Hepatic stellate cell (primary cell): Measurements from ENCODE around the gene SUGP1.
A peak's percentile ranks its signal among the peaks of the same experiment; 100 is the strongest.

Source experiments
- DNase-seq: peaks from one replicate; pipeline ENCODE4 v3.0.0; 2011; ENCODE audit warnings: low spot score

SUGP1 gene

DNA sequence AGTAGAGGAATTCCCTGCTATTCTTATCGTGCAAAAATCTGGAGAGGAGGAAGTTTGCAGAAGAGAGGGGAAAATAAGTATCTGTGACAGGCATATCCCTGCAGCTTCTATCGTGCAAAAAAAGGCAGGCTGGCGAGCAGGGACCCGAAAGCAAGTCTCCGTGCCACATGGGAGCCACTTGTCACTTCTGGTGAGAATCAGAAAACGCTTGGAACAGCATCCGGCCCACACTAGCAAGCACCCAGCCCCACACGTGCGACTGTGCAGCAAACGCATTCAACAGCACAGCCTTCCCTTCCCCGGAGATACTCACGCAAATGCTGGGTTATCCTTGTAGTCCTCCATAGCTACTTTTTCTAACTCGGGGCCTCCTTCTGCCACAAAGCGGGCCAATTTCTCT lies 16.9 kb downstream of the SUGP1 start:
- no peak for DNase-seq

DNA sequence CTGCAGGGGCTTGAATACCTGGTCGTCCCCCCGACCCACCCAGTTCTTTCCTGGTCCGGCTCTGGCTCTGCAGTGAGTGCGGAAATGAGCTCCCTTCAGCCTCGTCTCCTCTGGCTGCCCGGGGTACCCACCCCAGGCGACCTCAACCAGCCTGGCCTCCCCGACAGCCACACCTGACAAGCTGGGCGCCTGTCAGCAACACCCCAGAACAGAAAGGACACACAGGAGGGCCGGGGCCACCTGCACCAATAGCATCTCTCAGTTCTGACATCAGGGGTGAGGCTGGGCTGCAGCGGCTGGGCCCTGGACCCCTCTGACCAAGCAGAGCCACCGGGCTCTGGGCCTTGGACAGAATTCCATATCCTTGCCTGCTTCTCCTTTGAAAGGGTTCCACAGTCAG lies 19.7 kb downstream of the SUGP1 start:
- DNase-seq = no peak

DNA sequence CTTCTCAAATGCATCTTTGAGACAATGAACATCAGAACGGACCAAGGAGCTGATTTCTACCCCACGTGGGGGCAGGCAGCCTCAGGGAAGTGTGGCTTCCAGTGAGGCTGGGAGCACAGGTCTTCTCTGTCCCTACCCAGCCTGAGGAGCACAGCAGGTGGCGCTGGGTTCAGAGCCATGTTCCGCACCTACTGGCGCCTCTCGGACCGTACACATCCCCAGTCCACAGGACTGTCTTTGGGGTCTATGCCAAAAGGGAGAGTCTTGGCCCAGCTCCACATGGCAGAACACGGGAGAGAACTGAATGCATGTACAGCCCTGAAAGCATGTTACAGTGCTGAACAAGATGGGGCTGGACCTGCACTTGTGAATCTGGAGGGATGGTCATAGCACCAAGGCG lies 22.6 kb downstream of the SUGP1 start:
- no peak for DNase-seq

DNA sequence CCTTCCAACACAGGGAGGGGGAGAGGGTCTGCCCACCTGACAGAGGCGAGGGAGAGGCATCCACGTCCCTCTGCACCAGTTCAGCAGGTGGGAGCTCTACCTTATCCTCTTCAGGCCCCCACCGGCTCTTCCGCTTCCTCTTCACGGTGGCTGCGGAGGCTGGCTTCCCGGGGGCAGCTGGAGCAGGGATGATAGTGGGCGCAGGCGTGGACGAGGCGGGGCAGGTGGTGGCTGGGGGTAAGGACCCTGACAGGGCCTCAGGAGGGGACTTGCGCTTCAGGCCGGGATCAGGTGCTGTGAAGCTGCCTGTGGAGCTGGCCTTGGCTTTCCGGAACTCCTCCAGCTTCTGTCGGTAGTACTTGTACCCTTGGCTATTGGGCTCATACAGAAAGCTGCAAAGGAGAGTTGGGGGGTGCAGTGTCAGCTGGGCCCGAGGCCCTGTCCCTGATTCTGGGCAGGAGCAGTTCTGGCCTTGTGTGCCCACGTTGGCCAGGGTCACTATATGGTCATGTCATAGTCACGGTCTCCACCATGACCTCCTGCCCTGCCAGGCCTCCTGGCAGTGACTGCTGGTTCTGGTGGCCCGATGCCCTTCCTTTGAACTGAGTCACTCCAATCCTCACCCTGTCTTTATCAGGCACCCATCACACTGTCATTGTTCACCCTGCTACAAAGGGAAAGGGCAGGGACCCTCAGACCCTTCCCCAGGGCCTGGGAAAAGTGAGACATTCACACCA lies 23.2 kb downstream of the SUGP1 start:
- DNase-seq = no peak

DNA sequence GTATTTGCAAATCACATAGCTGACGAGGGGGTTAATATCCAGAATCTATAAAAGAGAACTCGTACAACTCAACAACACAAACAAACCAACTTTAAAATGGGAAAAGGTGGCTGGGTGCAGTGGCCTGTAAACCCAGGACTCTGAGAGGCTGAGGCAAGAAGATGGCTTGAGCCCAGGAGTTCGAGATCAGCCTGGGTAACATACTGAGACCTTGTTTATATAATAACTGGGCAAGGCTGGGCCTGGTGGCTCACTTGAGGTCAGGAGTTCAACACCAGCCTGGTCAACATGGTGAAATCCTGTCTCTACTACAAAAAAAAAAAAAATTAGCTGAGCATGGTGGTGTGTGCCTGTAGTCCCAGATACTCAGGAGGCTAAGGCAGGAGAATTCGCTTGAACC lies 25.4 kb downstream of the SUGP1 start:
- no peak for DNase-seq

DNA sequence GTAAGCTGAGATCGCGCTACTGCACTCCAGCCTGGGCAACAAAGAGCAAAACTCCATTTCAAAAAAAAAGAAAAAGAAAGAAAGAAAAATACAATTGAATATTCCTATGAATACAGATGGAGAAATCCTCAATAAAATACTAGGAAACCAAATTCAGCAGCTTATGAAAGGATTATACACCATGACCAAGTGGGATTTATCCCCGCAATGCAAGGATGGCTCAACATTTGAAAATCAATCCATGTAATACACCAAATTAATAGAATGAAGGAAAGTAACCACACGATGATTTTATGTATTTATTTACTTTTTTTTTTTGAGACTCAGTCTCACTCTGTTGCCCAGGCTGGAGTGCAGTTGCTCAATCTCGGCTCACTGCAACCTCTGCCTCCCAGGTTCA lies 27.7 kb downstream of the SUGP1 start:
- DNase-seq = no peak

DNA sequence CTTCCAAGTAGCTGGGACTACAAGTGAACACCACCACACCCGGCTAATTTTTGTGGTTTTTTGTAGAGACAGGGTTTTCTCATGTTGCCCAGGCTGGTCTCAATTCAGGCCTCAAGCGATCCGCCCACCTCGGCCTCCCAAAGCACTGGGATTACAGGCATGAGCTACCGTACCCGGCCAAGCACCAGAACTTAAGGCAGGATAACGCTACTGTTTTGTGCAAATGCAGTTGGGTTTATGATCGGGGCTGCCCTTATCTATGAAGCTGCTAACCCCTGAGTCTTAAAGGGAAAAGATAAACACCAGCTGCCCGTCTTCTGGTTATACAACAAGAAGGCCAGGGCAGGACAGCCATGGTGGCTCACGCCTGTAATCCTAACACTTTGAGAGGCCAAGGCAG lies 34.6 kb downstream of the SUGP1 start:
- DNase-seq = no peak

DNA sequence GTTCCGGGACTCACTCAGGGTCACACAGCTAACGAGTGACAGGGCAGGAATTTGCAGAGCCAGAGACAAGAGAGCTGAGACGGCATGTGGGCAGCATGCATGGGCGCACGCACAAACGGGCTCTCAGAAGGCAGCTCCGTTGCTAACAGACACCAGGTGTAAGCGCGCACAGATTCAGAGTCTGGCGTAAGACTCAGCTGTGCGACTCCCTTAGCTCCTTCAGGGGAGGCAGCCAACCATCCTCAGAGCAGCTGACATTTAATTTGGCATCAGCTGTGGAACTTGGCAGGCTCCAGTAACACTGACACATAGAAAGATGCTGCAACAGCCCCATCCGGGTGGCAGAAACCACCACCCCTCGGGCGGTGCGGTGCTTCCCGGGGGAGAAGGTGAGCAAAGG lies 39.7 kb downstream of the SUGP1 start:
- DNase-seq = no peak

DNA sequence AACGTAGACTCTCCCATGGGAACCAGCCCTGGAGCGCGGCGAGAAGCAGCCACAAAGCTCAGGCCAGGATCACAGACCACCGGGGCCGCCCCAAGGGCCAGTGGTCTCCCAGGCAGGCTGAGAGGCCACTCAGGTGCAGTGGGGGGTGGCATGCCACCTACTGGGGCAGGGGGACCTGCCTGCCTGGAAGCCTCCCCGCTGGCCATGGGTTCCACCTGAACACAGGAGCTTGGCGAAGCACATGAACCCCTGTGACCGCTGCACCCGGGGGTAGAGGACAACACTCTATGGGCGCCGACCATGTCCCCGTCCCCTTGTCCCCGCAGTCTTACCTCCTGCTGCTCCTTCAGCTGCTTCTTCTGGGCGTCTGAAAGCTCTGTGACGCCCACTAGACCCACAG lies 40.5 kb downstream of the SUGP1 start:
- DNase-seq = no peak

DNA sequence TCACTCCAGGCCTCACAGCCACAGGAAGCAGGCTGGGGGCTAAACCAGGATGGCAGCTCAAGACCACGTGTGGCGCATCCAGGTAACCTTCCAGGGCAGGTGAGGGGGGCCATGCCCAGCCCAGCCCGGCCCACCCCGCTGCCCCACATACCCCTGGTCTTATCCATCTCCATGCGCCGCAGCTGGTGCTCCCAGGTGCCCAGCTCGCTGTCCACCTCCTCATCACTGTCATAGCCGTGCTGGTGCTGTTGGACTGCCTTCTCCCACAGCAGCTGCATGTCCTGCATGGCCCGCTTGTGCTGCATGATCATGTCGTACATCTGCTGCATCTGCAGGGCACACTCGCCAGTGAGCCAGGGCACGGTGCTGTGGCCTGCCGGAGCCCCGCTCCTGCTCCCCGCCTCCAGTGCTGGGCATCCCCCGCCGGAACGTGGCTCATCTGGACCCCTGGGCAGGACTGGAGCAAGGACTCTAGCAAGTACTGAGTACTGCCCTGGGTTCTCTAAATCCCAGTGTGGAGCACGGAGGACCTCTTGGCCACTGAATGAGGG lies 41.2 kb downstream of the SUGP1 start:
- no peak for DNase-seq

DNA sequence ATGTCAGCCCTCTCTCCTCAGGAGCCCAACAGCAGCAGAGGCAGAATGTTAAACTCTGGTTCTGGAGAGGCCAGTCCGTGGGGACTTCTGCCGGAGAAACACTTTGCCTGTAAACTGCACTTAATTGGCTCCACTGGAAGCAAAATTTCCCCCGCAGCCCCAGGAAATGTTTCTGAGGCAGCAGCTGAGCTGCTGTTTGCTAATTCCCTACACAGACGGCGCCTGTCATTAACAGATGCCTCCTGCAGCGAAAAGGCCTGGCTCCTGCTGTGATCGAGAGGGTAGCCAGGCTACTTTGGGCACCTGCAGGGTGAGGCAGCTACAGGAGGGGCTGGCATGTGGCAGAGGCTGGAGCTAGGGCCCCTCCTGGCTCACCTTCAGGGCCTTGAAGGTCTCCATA lies 42.0 kb downstream of the SUGP1 start:
- no peak for DNase-seq

DNA sequence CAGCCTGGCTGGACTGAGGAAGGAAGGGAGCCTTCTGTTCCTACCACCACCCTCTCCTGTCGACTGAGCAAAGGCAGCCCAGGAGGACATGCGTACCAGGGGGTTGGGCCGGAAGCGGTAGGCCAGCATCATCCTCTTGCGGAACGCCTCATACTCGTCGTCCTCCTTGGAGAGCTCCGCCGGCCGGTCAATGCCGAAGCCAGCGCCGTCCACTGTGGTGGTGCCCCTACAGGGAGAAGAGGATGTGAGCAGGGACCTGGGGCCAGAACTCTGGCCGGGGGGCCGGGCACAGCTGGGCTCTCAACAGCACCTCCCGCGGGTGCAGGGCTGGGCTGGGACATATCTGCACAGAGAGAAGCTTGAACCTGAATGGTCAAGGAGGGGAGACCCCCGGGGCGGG lies 43.5 kb downstream of the SUGP1 start:
- DNase-seq = no peak

DNA sequence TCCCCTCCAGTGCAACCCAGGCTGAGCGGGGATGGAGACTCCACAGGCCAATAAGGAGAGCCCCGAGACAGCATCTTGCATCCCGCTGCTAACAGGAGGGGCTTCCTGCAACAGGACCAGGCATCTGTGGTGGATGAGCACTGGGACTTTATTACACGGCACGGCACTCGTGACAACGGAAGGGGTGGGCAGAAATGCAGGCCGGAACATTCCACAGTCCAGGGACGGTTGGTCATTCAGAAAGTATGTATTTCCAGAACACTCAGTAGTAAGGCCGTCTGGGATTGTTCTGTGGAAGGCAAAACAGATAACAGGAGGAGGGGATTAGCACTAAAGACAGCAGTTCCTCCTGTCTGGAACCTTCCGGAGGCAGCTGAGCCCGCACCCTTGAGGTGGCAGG lies 43.9 kb downstream of the SUGP1 start:
- peak; percentile 83 for DNase-seq

DNA sequence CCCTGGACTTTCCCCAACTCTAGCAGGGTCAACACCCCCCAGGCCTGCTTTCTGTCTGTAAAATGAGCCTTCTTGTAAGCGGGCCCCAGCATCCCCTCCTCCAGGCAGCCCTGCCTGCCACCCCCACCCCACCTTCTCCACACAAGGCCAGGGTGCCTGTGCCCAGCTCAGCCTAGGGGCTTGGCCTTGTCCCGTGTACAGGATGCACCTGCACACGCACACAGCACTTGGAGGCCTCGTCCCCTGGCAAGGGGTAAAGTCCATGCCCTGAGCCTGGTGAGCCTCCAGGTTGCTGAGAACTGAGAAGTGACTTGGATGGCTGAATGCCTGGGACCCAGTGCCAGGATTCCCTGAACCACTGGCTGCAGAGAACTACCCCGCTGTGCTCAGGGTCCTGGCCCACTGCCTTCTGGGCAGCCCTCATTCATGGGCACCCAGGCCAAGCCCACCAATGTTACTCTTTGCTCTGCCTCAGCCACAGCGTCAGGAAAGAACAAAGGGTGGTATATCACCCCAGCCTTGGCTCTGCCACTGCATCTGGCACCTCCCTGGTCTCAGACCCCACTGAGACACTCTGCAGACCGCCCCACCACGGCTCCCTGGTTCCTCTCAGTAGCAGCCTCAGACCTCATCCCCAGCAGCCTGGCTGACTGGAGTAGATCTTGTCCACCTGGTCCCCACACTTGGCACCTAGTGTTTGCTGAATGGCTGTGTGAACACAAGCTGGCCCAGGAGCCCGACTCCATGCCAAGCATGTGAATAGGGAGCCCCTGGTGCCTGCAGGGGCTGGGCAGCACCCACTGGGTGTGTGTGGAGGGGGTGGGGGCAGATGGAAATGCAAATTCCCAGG lies 45.4 kb downstream of the SUGP1 start:
- no peak for DNase-seq

DNA sequence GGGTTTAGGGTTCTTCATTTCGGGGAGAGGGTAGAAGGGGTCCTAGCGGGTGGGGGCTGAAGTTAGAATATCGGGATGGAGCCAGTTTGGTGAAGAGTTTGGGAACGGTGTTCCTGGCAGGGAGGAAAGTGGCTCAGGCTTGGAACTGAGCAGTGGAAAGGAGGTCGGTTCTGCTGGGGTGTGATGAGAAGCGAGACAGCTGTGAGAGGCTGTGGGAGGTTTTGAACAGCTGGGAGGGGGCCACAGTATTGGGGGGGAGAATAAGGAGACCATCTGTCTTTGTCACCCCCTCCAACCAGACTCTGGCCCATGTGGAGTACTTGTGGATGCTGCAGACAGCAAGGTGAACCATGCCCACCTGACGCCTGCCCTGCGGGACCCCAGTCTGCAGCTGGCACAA lies 46.2 kb downstream of the SUGP1 start:
- no peak for DNase-seq

DNA sequence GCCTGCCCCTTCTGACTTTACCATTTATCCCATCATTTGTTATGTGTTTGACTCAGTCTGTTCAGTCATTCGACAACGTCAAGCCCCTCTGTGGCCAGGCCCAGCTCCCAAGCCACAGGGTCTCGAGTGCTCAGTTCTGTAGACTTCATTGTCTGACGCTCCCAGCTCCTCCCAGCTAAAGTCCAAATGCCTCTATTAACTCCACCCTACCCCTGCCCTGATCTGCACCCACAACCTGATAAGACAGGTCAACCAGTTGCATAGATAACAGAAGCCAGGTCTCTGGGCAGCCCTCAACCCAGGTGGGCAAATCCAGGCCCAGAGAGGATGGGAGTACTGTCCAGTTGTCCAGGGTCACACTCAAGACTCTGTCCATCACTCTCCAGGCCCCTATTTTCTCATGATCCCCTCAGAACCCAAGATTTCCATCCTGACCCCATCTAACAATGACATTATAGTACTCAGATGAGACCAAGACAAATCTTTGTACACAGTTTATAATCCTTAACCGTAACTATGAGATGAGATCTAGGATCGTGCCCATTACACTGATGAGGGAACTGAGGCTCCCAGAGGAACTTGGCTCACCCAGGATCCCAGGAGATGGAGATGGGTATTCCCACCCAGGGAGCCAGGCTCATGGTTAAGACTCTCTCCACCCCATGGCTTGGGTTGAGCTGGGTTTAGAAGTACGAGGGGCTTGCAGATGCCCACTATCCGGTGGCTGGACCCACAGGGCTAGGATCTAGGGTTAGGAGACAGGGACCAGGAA lies 48.3 kb downstream of the SUGP1 start:
- no peak for DNase-seq

DNA sequence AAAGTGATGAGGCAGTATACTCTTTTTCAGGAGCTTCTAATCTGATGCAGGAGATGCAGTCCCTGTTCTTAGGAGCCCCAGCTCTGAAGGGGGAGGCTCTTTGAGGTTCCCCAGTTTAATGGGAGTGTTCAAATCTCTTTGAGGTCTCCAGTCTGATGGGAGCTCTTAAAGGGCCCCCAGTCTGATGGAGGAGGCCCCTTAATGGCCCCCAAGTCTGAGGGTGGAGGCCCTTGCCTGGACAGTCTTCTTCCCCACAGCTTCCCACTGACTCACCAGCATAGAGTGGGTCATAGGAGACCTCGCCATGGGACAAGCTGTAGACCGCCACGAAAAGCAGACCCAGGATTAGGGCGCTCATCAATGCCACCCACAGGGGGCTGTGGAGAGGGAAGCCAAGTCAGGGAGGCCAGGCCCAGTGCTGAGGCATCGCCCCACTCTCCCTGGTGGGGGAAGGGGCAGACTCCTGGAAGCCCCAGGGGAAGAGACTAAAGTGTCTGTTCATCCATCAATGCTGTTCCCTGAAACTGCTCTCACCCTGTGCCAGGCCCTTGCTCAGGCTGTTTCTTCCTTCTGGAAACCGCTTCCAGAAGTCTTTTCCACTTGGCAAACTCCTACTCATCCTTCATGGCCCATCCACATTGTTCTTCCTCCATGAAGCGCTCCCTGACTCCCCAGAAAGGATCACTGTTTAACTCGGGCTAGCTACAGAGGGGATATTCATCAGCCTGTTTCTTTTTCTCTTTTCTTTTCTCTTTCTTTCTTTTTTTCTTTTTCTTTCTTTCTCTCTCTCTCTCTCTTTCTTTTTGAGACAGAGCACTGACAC lies 49.3 kb downstream of the SUGP1 start:
- no peak for DNase-seq

DNA sequence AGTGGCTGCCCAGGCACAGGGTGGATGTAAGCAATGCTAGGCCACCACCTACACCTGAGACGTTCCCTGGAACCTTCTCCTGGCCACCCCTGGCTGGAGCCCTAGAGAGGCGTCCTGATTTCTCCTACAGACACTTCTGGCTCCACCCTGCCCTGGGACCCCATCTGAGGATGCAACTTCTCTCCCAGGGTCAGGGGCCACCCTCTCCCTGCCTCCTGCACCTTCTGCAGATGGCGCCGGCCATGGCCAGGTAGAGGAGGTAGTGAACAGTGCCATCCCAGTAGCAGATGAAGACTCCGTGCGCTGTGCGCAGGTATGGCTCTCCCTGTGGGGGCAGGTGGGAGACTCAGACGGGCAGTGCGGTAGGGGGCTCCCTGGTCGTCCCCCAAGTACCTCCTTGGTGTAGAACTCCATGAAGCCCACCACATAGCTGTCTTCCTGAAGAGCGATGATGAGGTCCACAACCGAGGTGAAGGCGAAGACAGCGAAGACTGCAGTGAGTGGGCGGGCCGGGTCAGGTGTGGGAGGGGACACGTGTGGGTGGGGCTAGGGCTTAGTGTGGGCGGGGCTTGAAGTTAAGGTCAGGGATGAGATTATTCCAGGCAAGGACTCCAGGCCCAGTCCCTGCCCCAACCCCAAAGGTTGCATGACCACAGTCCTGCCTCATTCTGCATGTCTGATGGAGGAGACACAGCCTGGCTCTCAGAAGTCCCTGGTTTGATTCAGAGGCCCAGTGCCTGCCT lies 50.2 kb downstream of the SUGP1 start:
- DNase-seq = no peak

DNA sequence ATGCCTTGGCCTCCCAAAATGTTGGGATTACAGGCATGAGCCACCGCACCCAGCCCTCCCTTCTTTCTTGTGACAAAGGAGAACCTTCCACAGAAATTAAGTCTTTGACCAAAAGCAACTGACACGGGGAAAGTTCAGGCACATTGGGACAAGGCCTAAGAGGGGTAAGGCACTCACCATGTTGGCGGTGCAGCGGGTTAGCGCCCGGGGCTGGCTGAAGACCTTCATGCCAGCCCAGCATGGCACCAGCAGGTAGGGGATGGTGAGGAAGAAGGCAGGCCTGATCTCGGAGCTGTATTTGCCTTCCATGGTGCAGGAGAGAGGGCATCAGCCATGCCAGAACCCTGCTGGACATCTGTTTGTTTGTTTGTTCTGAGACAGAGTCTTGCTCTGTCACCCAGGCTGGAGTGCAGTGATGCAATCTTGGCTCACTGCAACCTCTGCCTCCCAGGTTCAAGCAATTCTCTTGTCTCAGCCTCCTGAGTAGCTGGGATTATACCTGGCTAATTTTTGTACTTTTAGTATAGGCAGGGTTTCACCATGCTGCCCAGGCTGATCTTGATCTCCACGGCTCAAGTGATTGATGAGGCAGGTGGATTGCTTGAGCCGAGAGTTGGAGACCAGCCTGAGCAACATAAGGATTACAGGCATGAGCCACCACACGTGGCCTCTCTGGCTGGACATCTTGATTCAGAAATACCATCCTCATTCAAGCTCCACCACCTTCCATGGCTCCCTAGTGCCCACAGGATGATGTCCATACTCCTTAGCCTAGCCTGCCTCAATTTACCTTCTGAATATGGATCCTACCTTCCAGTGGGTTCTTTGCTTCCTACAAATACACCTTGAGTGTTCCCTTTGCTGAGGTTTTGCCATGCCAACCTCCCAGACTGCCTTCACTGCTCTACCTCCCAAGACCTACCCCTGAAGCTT lies 51.6 kb downstream of the SUGP1 start:
- DNase-seq = no peak

DNA sequence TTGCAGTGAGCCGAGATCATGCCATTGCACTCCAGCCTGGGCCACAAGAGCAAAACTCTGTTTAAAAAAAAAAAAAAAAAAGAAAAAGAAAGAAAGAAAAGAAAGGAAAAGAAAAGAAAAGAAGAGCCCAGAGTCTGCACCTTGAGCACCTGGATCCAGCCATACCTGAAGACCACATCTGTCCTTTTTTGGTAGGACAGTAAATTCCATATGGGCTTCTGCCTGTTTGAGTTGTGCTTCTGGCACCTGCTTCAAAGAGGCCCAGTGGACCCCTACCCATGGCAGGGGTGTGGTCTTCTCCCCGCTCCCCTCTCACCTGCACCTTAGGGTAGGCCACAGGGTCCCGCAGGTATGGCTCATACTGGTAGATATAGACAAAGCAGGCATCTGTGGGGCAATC lies 53.0 kb downstream of the SUGP1 start:
- DNase-seq = no peak
